PFSK-1 (cell line): ENCODE measurements around the gene DKKL1.

Experiments
- FOXP2 ChIP-seq: optimal IDR thresholded peaks from 2 replicates; pipeline ENCODE3; 2011; ENCODE audit warnings: borderline replicate concordance, control low read depth, inconsistent platforms; ENCODE audit not compliant: insufficient read depth; ENCODE audit errors: extremely low read length, extremely low read depth
- POLR2AphosphoS5 ChIP-seq: IDR thresholded peaks from 2 replicates; pipeline ENCODE4 v1.6.1; 2012; ENCODE audit warnings: low read depth, mild to moderate bottlenecking, control low read depth, low read length, moderate library complexity
- SIN3A ChIP-seq: IDR thresholded peaks from 2 replicates; pipeline ENCODE4 v1.6.1; 2012; ENCODE audit warnings: mild to moderate bottlenecking, low read length, moderate library complexity, borderline replicate concordance; ENCODE audit not compliant: insufficient read depth
- TAF1 ChIP-seq: IDR thresholded peaks from 2 replicates; pipeline ENCODE4 v1.6.1; 2012; ENCODE audit warnings: low read length, control low read depth, borderline replicate concordance; ENCODE audit not compliant: insufficient read depth
- TF ChIP-seq, protein P1 (sequence below), 2 experiments: IDR thresholded peaks; 2 replicates each; pipeline versions ENCODE4 v1.6.1 to v1.8.0; 2011 to 2012; ENCODE audit warnings: low read depth in 2 of 2, low read length in 2 of 2, control low read depth in 1 of 2, inconsistent platforms in 1 of 2, mild to moderate bottlenecking in 1 of 2, moderate library complexity in 1 of 2; ENCODE audit not compliant: insufficient read depth in 1 of 2

DKKL1 gene

DNA sequence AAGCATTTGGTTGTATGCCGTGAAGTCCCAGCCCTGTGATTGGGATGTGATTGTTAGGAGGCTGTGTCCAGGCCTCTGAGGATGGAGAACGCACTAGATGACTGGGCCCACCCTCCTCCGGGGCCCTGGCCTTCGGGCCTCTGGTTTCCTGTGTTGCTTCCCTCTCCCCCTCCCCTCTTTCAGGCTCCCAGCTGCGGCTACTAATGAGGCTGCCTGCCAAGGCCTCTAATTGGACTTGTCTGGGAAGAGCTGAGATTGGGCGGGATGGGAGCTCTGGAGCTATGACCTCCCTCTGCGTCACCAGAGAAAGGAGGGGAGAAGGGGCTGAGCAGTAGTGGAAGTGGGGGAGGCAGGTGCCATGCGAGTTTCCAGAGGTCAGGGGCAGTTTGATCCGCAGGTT is 49.7 kb downstream of the DKKL1 start:
- TF ChIP-seq TAF1 = no peak
- no peak for TF ChIP-seq SIN3A
- TF ChIP-seq, protein P1, sequence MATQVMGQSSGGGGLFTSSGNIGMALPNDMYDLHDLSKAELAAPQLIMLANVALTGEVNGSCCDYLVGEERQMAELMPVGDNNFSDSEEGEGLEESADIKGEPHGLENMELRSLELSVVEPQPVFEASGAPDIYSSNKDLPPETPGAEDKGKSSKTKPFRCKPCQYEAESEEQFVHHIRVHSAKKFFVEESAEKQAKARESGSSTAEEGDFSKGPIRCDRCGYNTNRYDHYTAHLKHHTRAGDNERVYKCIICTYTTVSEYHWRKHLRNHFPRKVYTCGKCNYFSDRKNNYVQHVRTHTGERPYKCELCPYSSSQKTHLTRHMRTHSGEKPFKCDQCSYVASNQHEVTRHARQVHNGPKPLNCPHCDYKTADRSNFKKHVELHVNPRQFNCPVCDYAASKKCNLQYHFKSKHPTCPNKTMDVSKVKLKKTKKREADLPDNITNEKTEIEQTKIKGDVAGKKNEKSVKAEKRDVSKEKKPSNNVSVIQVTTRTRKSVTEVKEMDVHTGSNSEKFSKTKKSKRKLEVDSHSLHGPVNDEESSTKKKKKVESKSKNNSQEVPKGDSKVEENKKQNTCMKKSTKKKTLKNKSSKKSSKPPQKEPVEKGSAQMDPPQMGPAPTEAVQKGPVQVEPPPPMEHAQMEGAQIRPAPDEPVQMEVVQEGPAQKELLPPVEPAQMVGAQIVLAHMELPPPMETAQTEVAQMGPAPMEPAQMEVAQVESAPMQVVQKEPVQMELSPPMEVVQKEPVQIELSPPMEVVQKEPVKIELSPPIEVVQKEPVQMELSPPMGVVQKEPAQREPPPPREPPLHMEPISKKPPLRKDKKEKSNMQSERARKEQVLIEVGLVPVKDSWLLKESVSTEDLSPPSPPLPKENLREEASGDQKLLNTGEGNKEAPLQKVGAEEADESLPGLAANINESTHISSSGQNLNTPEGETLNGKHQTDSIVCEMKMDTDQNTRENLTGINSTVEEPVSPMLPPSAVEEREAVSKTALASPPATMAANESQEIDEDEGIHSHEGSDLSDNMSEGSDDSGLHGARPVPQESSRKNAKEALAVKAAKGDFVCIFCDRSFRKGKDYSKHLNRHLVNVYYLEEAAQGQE (IDR thresholded peaks at IDR 0.05; ENCODE audit: insufficient read depth in 1 of 2, low read depth in 2 of 2, low read length in 2 of 2) = no peak
- no peak for TF ChIP-seq FOXP2
- TF ChIP-seq POLR2AphosphoS5 = no peak

GRCh38 chr19:49414256-49414655 is 50.6 kb downstream of the DKKL1 start:
- TF ChIP-seq FOXP2 = no peak

- TF ChIP-seq, protein P1 (IDR thresholded peaks at IDR 0.05; ENCODE audit: insufficient read depth in 1 of 2, low read depth in 2 of 2, low read length in 2 of 2) = no peak
- TF ChIP-seq TAF1 (no peak), SIN3A (no peak)
Measured at GRCh38 chr19:49415102-49415809, 51.6 kb downstream of the DKKL1 start.

- TF ChIP-seq FOXP2 = no peak
- TF ChIP-seq, protein P1 (IDR thresholded peaks at IDR 0.05; ENCODE audit: insufficient read depth in 1 of 2, low read depth in 2 of 2, low read length in 2 of 2) = no peak
- no peak for TF ChIP-seq POLR2AphosphoS5
- TF ChIP-seq SIN3A = no peak
- no peak for TF ChIP-seq TAF1
Measured at GRCh38 chr19:49415810-49416200, 52.1 kb downstream of the DKKL1 start.

DNA sequence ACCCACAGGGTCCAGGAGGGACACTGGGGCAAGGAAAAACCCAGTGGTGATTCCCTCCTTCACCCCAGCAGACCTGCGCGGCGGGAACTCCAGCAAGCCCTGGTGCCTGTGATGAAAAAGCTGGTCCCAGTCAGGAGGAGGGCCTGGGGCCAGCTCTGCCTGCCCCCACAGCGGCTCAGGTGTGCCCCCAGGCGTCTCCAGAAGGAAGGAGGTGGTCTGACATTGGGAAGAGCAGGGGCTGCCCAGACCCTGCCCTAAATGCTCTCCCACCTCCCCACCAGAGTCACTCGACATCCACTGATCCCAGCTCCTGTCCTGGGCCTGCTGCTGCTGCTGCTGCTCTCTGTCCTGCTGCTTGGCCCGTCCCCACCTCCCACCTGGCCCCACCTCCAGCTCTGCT is 53.4 kb downstream of the DKKL1 start:
- TF ChIP-seq, protein P1 (IDR thresholded peaks at IDR 0.05; ENCODE audit: insufficient read depth in 1 of 2, low read depth in 2 of 2, low read length in 2 of 2) = no peak
- TF ChIP-seq FOXP2 (no peak), SIN3A (no peak), POLR2AphosphoS5 (no peak), TAF1 (no peak)
